Heart left ventricle (tissue), 16 donors: ENCODE measurements around the gene DTNA. TPM values are rescaled to one million over a fixed set of nuclear protein-coding genes. Genes with fewer than 3 reads are reported as not detected.

Experiments used
- ATAC-seq, 4 donors: fragments of 200-7000 bp; cut with Tn5 transposase; one replicate each; pipeline ENCODE4 v1.9.1; 2020 to 2022; ENCODE audit warnings: moderate library complexity in 4 of 4, mild to moderate bottlenecking in 3 of 4, moderate number of reproducible peaks in 1 of 4
- DNase-seq, 5 donors: peaks; one replicate each; pipeline ENCODE4 v3.0.0-alpha.2; 2020
- H3K27ac ChIP-seq, 12 donors: fragments of 200-600 bp; sonication (generic) in 4 of 12; one replicate each; pipeline versions ENCODE4 v1.5.0 to v1.8.0; 2016 to 2022; ENCODE audit warnings: mild to moderate bottlenecking in 2 of 12
- H3K27me3 ChIP-seq, 9 donors: fragments of 200-600 bp; sonication (generic) in 2 of 9; one replicate each; pipeline versions ENCODE4 v1.5.1 to v1.8.0; 2016 to 2022; ENCODE audit warnings: mild to moderate bottlenecking in 3 of 9
- H3K36me3 ChIP-seq, 9 donors: fragments of 200-600 bp; sonication (generic) in 2 of 9; one replicate each; pipeline versions ENCODE4 v1.5.0 to v1.8.0; 2018 to 2022; ENCODE audit warnings: mild to moderate bottlenecking in 2 of 9
- H3K4me1 ChIP-seq, 12 donors: fragments of 200-600 bp; sonication (generic) in 4 of 12; one replicate each; pipeline versions ENCODE4 v1.5.0 to v1.8.0; 2016 to 2022; ENCODE audit warnings: mild to moderate bottlenecking in 3 of 12
- H3K4me3 ChIP-seq, 12 donors: fragments of 200-600 bp; sonication (generic) in 4 of 12; one replicate each; pipeline versions ENCODE4 v1.5.0 to v1.8.0; 2017 to 2022; ENCODE audit warnings: mild to moderate bottlenecking in 9 of 12, moderate library complexity in 4 of 12
- H3K9me3 ChIP-seq, 12 donors: fragments of 200-600 bp; sonication (generic) in 4 of 12; one replicate each; pipeline versions ENCODE4 v1.5.0 to v1.8.0; 2016 to 2022; ENCODE audit warnings: mild to moderate bottlenecking in 1 of 12
- CTCF ChIP-seq, 12 donors: fragments of 200-600 bp; sonication (generic) in 4 of 12; IDR thresholded peaks; one replicate each; pipeline versions ENCODE4 v1.5.0 to v1.8.0; 2018 to 2022; ENCODE audit warnings: antibody characterized with exemption in 12 of 12, mild to moderate bottlenecking in 5 of 12
- POLR2A ChIP-seq, 2 donors: fragments of 450-650 bp; IDR thresholded peaks; one replicate each; pipeline ENCODE4 v1.6.1; 2017; ENCODE audit warnings: antibody characterized with exemption in 2 of 2, mild to moderate bottlenecking in 2 of 2, moderate library complexity in 2 of 2
- WGBS, 4 donors: extraction: QIAGEN DNeasy Blood & Tissue Kit in 2 of 4; methylation state at CpG; one replicate each; pipeline versions ENCODE4 v1.1.5 to v1.1.7; 2013 to 2018; 5-methylcytosine and 5-hydroxymethylcytosine counted together
- intact Hi-C, 10 donors: fragments of 100-400 bp; cut with DNase I; formaldehyde crosslinking; loops; one replicate each; pipeline versions ENCODE4 v1.11.1 to v1.14.2; 2022
- polyA plus RNA-seq, 2 donors: library from polyadenylated mRNA; stranded (reverse); fragments of 200-250 nt; gene quantifications; one replicate each; pipeline ENCODE4 v1.2.3, GENCODE V29; 2013
- total RNA-seq, 9 donors: library from RNA; depleted of rRNA in 2 of 9; stranded (reverse); fragments of >200 nt in 2 of 9; fragmentation: NEBNext Ultra II Directional in 3 of 9; extraction: Animal tissue kit (Norgen Biotek cat#: 25700) in 3 of 9; gene quantifications; one replicate each; pipeline versions ENCODE4 v1.1.0 to v1.2.4, GENCODE V29; 2016 to 2023
- donor health status: ischemic (EF 13 %, LVEDD 7.1; RV severe dilation, severe dysfunction).
- donor health status: healthy with polysubstance abuse.
- donor health status: DM: no; HTN: yes; CAD: no.
- donor health status: DM: no; HTN: no; CAD: no.
- donor health status: ischemic (EF 25% LVEDD 6.9; RV normal size, moderate dysfunction).
- donor health status: ischemic (EF 25% LVEDD 5.7; RV mildly dilated, moderate dysfunction).
- donor health status: healthy.
- donor health status: DM: yes; HTN: yes; CAD: no.
- donor health status: ischemic (EF 35%, LVEDD 5.7; RV mildly dilated, moderate dysfunction).
- donor health status: nonischemic (EF 11% LVEDD 7.7; RV severe dilation, severe dysfunction).
- donor health status: DM: yes; HTN: yes; CAD: no.
- donor health status: PGD.
- donor health status: ischemic (EF 29% LVEDD 5.4; RV normal size, mild dysfunction).
- donor health status: nonischemic (EF 23%, LVEDD 6.1; RV moderate dilation, normal function).

The DTNA gene
- total and polyA plus RNA-seq, 11 donors, result 92.6 to 220 (median 181) TPM

GRCh38 chr18:34701911-34702310, 8.2 kb upstream of the DTNA start:
- Histone ChIP-seq H3K4me1 (peaks cover 0 to 23% (median 2%) of the 10 kb centered on the region in 12 donors), H3K4me3 (no peak overlapping the region), H3K9me3 (no peaks in the 10 kb centered on the region), H3K36me3 (no peaks in the 10 kb centered on the region), H3K27me3 (no peaks in the 10 kb centered on the region), H3K27ac (no peak overlapping the region)
- peak in 1 of 4 donors; percentile 61 for ATAC-seq
- 77 to 87% (median 80%) methylated on average over 3 of the region's 3 CpGs for WGBS, 4 donors
- TF ChIP-seq POLR2A (IDR thresholded peaks at IDR 0.05) (no peak), CTCF (IDR thresholded peaks at IDR 0.05) (no peak)
- DNase-seq, result no peak
- intact Hi-C loops, result loop anchor here in 1 of 10 donors (10.0 kb wide), 1 partner anchor 107 kb away; no protein-coding TSS in a partner anchor

GRCh38 chr18:34702814-34703213, 7.3 kb upstream of the DTNA start:
- H3K4me3 ChIP-seq, result no peak overlapping the region
- H3K27ac ChIP-seq, result no peak overlapping the region
- no peaks in the 10 kb centered on the region for H3K36me3 ChIP-seq
- WGBS, 4 donors, result 95 to 98% (median 97%) methylated on average over 3 of the region's 3 CpGs
- intact Hi-C loops, result loop anchor here in 1 of 10 donors (10.0 kb wide), 1 partner anchor 108 kb away; no protein-coding TSS in a partner anchor
- H3K9me3 ChIP-seq, result no peaks in the 10 kb centered on the region
- no peak for DNase-seq
- no peak for ATAC-seq
- H3K4me1 ChIP-seq, result peaks cover 0 to 32% (median 9%) of the 10 kb centered on the region in 12 donors
- TF ChIP-seq POLR2A (IDR thresholded peaks at IDR 0.05), result no peak
- no peak for TF ChIP-seq CTCF (IDR thresholded peaks at IDR 0.05)
- no peaks in the 10 kb centered on the region for H3K27me3 ChIP-seq

GRCh38 chr18:34704074-34704473, 6.0 kb upstream of the DTNA start:
- 94 to 100% (median 97%) methylated on average over 1 of the region's 1 CpG for WGBS, 4 donors
- TF ChIP-seq POLR2A (IDR thresholded peaks at IDR 0.05), result no peak
- TF ChIP-seq CTCF (IDR thresholded peaks at IDR 0.05), result no peak
- no peaks in the 10 kb centered on the region for H3K36me3 ChIP-seq
- H3K4me3 ChIP-seq, result no peak overlapping the region
- DNase-seq (no peak), ATAC-seq (no peak)
- intact Hi-C loops, result loop anchor here in 1 of 10 donors (10.0 kb wide), 1 partner anchor 109 kb away; no protein-coding TSS in a partner anchor
- H3K27me3 ChIP-seq, result no peaks in the 10 kb centered on the region
- no peaks in the 10 kb centered on the region for H3K9me3 ChIP-seq
- no peak overlapping the region for H3K27ac ChIP-seq
- H3K4me1 ChIP-seq, result peaks cover 5 to 45% (median 17%) of the 10 kb centered on the region in 12 donors

GRCh38 chr18:34704823-34705222, 5.3 kb upstream of the DTNA start:
- intact Hi-C loops, result loop anchor here in 1 of 10 donors (10.0 kb wide), 1 partner anchor 110 kb away; no protein-coding TSS in a partner anchor
- WGBS, 4 donors, result 87 to 96% (median 92%) methylated on average over 2 of the region's 2 CpGs
- H3K36me3 ChIP-seq, result no peaks in the 10 kb centered on the region
- no peak for ATAC-seq
- no peaks in the 10 kb centered on the region for H3K27me3 ChIP-seq
- no peak for DNase-seq
- peaks cover 5 to 51% (median 23%) of the 10 kb centered on the region in 12 donors for H3K4me1 ChIP-seq
- no peaks in the 10 kb centered on the region for H3K9me3 ChIP-seq
- no peak overlapping the region for H3K4me3 ChIP-seq
- no peak overlapping the region for H3K27ac ChIP-seq
- TF ChIP-seq POLR2A (IDR thresholded peaks at IDR 0.05) (no peak), CTCF (IDR thresholded peaks at IDR 0.05) (no peak)
